Activated CD4-positive, alpha-beta T cell treated with anti-CD3 and anti-CD28 coated beads, Interleukin-2, Interleukin-4, amounts not matched to agents 100 ng/mL and 50 ng/mL, durations not matched to agents 16 hours and 8 hours (primary cell): ENCODE data around the gene CRABP2.
A peak's percentile ranks its signal among the peaks of the same experiment; 100 is the strongest.

ENCODE experiments used
- DNase-seq: peaks from one replicate; pipeline ENCODE4 v3.0.0-alpha.2; 2020; ENCODE audit warnings: low spot score

CRABP2 gene

GRCh38 chr1:156708218-156708661, 2.9 kb upstream of the CRABP2 start:
- DNase-seq, result no peak

- no peak for DNase-seq
Observed at GRCh38 chr1:156707417-156708217, 2.2 kb upstream of the CRABP2 start.

GRCh38 chr1:156706657-156707416, 1.5 kb upstream of the CRABP2 start:
- DNase-seq, result no peak

GRCh38 chr1:156705918-156706656, 704 bp upstream of the CRABP2 start:
- DNase-seq, result peak; percentile 45

GRCh38 chr1:156704930-156705320, 458 bp downstream of the CRABP2 start:
- DNase-seq, result no peak

GRCh38 chr1:156704166-156704711, 1.1 kb downstream of the CRABP2 start:
- DNase-seq, result no peak

GRCh38 chr1:156703741-156704140, 1.6 kb downstream of the CRABP2 start:
- DNase-seq, result no peak

GRCh38 chr1:156703336-156703735, 2.0 kb downstream of the CRABP2 start:
- no peak for DNase-seq

- no peak for DNase-seq
Observed at GRCh38 chr1:156700736-156701531, 4.4 kb downstream of the CRABP2 start.

GRCh38 chr1:156698995-156699394, 6.4 kb downstream of the CRABP2 start:
- no peak for DNase-seq

- no peak for DNase-seq
Observed at GRCh38 chr1:156697481-156697880, 7.9 kb downstream of the CRABP2 start.

- no peak for DNase-seq
Observed at GRCh38 chr1:156696755-156697154, 8.6 kb downstream of the CRABP2 start.

GRCh38 chr1:156694690-156694962, 10.8 kb downstream of the CRABP2 start:
- no peak for DNase-seq

GRCh38 chr1:156693848-156694689, 11.3 kb downstream of the CRABP2 start:
- no peak for DNase-seq

- DNase-seq, result no peak
Observed at GRCh38 chr1:156692925-156693847, 12.2 kb downstream of the CRABP2 start.

GRCh38 chr1:156692441-156692924, 12.9 kb downstream of the CRABP2 start:
- DNase-seq, result no peak

GRCh38 chr1:156691665-156692440, 13.5 kb downstream of the CRABP2 start:
- DNase-seq, result no peak

- DNase-seq, result no peak
Observed at GRCh38 chr1:156691191-156691590, 14.2 kb downstream of the CRABP2 start.

- no peak for DNase-seq
Observed at GRCh38 chr1:156690675-156691036, 14.7 kb downstream of the CRABP2 start.
